GM12878 (cell line): ENCODE data around the gene DGKI. TPM values are rescaled to one million over a fixed set of nuclear protein-coding genes. Genes with fewer than 3 reads are reported as not detected.

Source experiments
- ATAC-seq: fragments of 200-7000 bp; cut with Tn5 transposase; 3 replicates; pipeline ENCODE4 v1.9.1; 2020; ENCODE audit warnings: mild to moderate bottlenecking, moderate library complexity
- BruUV-seq: library from RNA; stranded (reverse); fragments of 400-500 nt; replicated peaks from 2 replicates; lab custom pipeline; 2021; lab: Mats Ljungman, UMichigan
- CTCF ChIA-PET: fragments of 300-600 bp; sonication (Branson Sonifier 250); formaldehyde crosslinking; extraction: SDS; loops from one replicate; lab custom pipeline; 2021; ENCODE audit warnings: inconsistent platforms; lab: Yijun Ruan, JAX
- POLR2A ChIA-PET: fragments of 350-600 bp; formaldehyde crosslinking; extraction: SDS; loops from one replicate; lab custom pipeline; 2021; ENCODE audit warnings: inconsistent platforms; lab: Charles Lee
- RAD21 ChIA-PET: fragments of 300-600 bp; sonication (Branson Sonifier 250); formaldehyde crosslinking; loops from one replicate; lab custom pipeline; 2023; ENCODE audit warnings: antibody characterized with exemption; ENCODE audit not compliant: unreplicated experiment; lab: Charles Lee
- SMC1A ChIA-PET: fragments of 300-600 bp; sonication (Branson Sonifier 250); formaldehyde crosslinking; loops from one replicate; lab custom pipeline; 2023; ENCODE audit not compliant: unreplicated experiment, uncharacterized antibody; lab: Charles Lee
- DNase-seq: peaks from one replicate; pipeline ENCODE4 v3.0.0-alpha.2; 2011; ENCODE audit warnings: low read depth, low spot score
- FAIRE-seq: peaks from 3 replicates; lab custom pipeline; 2011; peaks lifted over from hg19 to GRCh38; lab: Jason Lieb, UNC
- H2AFZ ChIP-seq: 2 replicates; pipeline ENCODE4 v1.6.0; 2011; ENCODE audit warnings: low read depth, low read length, control low read depth; ENCODE audit not compliant: control insufficient read depth
- H3K27ac ChIP-seq: 2 replicates; pipeline ENCODE4 v1.5.1; 2011; ENCODE audit warnings: control low read depth; ENCODE audit not compliant: control insufficient read depth, insufficient read depth
- H3K27me3 ChIP-seq, 2 experiments: replicated peaks in 1 of 2; 2 replicates each; pipeline versions ENCODE4 v1.6.0 to v1.6.1; 2011; ENCODE audit warnings: low read length in 1 of 2; ENCODE audit not compliant: control insufficient read depth in 2 of 2, insufficient read depth in 2 of 2
- H3K36me3 ChIP-seq, 2 experiments: 2 replicates each; pipeline ENCODE4 v1.5.1; 2011; ENCODE audit warnings: low read length in 1 of 2; ENCODE audit not compliant: control insufficient read depth in 2 of 2, insufficient read depth in 2 of 2
- H3K4me1 ChIP-seq: 2 replicates; pipeline ENCODE4 v1.6.1; 2011; ENCODE audit warnings: mild to moderate bottlenecking, low read length, moderate library complexity, mixed read lengths; ENCODE audit not compliant: control insufficient read depth, insufficient read depth
- H3K4me2 ChIP-seq: 2 replicates; pipeline ENCODE4 v1.6.0; 2011; ENCODE audit warnings: control low read depth; ENCODE audit not compliant: control insufficient read depth, insufficient read depth
- H3K4me3 ChIP-seq: fragments of 200-600 bp; sonication (generic); 2 replicates; pipeline ENCODE4 v1.5.1; 2016
- H3K79me2 ChIP-seq: 2 replicates; pipeline ENCODE4 v1.6.0; 2011; ENCODE audit warnings: low read length; ENCODE audit not compliant: control insufficient read depth, insufficient read depth
- H3K9ac ChIP-seq: 2 replicates; pipeline ENCODE4 v1.8.0; 2011; ENCODE audit warnings: low read length, control low read depth, mixed read lengths; ENCODE audit not compliant: control insufficient read depth, insufficient read depth
- H3K9me3 ChIP-seq: replicated peaks from 3 replicates; pipeline ENCODE4 v1.5.1; 2011; ENCODE audit warnings: mild to moderate bottlenecking, low read length; ENCODE audit not compliant: control insufficient read depth, insufficient read depth
- H4K20me1 ChIP-seq: 2 replicates; pipeline ENCODE4 v1.6.0; 2011; ENCODE audit not compliant: control insufficient read depth, insufficient read depth
- CHD4 ChIP-seq: fragments of 200-600 bp; sonication (generic); IDR thresholded peaks from 2 replicates; pipeline ENCODE4 v1.6.1; 2016; ENCODE audit warnings: mild to moderate bottlenecking
- CUX1 ChIP-seq: IDR thresholded peaks from 2 replicates; pipeline ENCODE4 v1.6.1; 2012; ENCODE audit warnings: improper control_type of control experiment, low read depth, low read length; ENCODE audit not compliant: insufficient replicate concordance
- ESRRA ChIP-seq: IDR thresholded peaks from 2 replicates; pipeline ENCODE4 v1.6.1; 2012; ENCODE audit warnings: mild to moderate bottlenecking, low read length, improper control_type of control experiment
- LARP7 ChIP-seq: fragments of 450-650 bp; IDR thresholded peaks from 2 replicates; pipeline ENCODE4 v1.6.1; 2017; ENCODE audit warnings: mild to moderate bottlenecking
- SPI1 ChIP-seq: IDR thresholded peaks from 2 replicates; pipeline ENCODE4 v1.6.1; 2011; ENCODE audit warnings: low read depth, mild to moderate bottlenecking, low read length, moderate library complexity, borderline replicate concordance; ENCODE audit not compliant: insufficient read depth
- STAT1 ChIP-seq: fragments of 450-650 bp; conservative IDR thresholded peaks from 2 replicates; pipeline ENCODE4 v1.6.1; 2014; ENCODE audit warnings: antibody characterized with exemption, mild to moderate bottlenecking
- ZSCAN29 ChIP-seq: fragments of 450-650 bp; IDR thresholded peaks from 2 replicates; pipeline ENCODE4 v1.6.1; 2017; ENCODE audit warnings: mild to moderate bottlenecking, moderate library complexity
- WGBS: methylation state at CpG from one replicate; pipeline ENCODE4 v1.1.6; 2016; ENCODE audit warnings: low lambda C conversion rate; ENCODE audit not compliant: insufficient replicate concordance, insufficient coverage; ENCODE audit errors: missing lambda C conversion rate; 5-methylcytosine and 5-hydroxymethylcytosine counted together
- in situ Hi-C: fragments of 300-500 bp; cut with MboI; formaldehyde crosslinking; loops from 9 replicates; pipeline ENCODE4 v1.14.3; 2018; ENCODE audit warnings: mixed read lengths
- intact Hi-C: fragments of 100-400 bp; cut with micrococcal nuclease; formaldehyde crosslinking; loops from one replicate; pipeline ENCODE4 v1.14.2; 2022; ENCODE audit not compliant: unreplicated experiment
- polyA plus RNA-seq, 11 experiments: library from polyadenylated mRNA; depleted of rRNA in 4 of 11; unstranded in 6 of 11; stranded (reverse) in 5 of 11; fragments of >200 nt; fragmentation: Nextera tagmentation in 4 of 11; fragmentation: Illumina TruSeq in 1 of 11; extraction: Ambion mirVana in 4 of 11; extraction: Trizol in 1 of 11; gene quantifications; 1 replicate in 1 of 11; 2 replicates in 10 of 11; pipeline versions ENCODE4 v1.2.1 to v1.2.3, GENCODE V29; 2011 to 2016; ENCODE audit warnings: inconsistent platforms in 2 of 11, missing spikeins in 2 of 11, low read depth in 1 of 11
- total RNA-seq, 4 experiments: library from RNA; depleted of rRNA in 3 of 4; stranded (reverse); fragments of >200 nt in 3 of 4; fragmentation: Illumina TruSeq in 1 of 4; extraction: Trizol in 1 of 4; gene quantifications; 2 replicates each; pipeline versions ENCODE4 v1.2.1 to v1.2.3, GENCODE V29; 2013 to 2021

DGKI gene
- total and polyA plus RNA-seq, 10 of the 15 experiments (the other 5 are each of a cell fraction or from before 2014, with no cell fraction given), result 10.4 to 37.1 (median 22.1) TPM

GRCh38 chr7:137836113-137836509, 10.7 kb downstream of the DGKI start (continued):
- TF ChIP-seq CUX1, result no peak
- no peak for TF ChIP-seq LARP7
- no peak for TF ChIP-seq STAT1
- no peak for TF ChIP-seq CHD4
- no peak for TF ChIP-seq ESRRA
- TF ChIP-seq, all 136 proteins: peak for 0

GRCh38 chr7:137835486-137836112, 11.2 kb downstream of the DGKI start:
- H3K79me2 ChIP-seq, result no peaks in the 10 kb centered on the region
- H3K4me3 ChIP-seq, result no peak overlapping the region
- TF ChIP-seq ZSCAN29 (no peak), SPI1 (no peak)
- RAD21 ChIA-PET, result interaction anchor here (0.7 to 7.6 kb wide), 8 partner anchors 9 to 165 kb away, joined by 3 to 109 read pairs (median 4); no protein-coding TSS in a partner anchor
- FAIRE-seq, result no peak
- H3K36me3 ChIP-seq, result no peaks in the 10 kb centered on the region
- H3K9ac ChIP-seq, result no peak overlapping the region
- SMC1A ChIA-PET, result interaction anchor here (0.7 to 13.7 kb wide), 16 partner anchors 10 to 219 kb away, joined by 3 to 281 read pairs (median 7); no protein-coding TSS in a partner anchor
- DNase-seq, result no peak
- intact Hi-C loops (no loop called here), in situ Hi-C loops (no loop called here)
- no TSS peak for BruUV-seq
- peaks cover 10% of the 10 kb centered on the region for H3K9me3 ChIP-seq
- no peak overlapping the region for H2AFZ ChIP-seq
- H3K27me3 ChIP-seq, result no peaks in the 10 kb centered on the region
- POLR2A ChIA-PET, result interaction anchor here (0.6 to 4.8 kb wide), 6 partner anchors 11 to 1208 kb away, joined by 3 to 24 read pairs (median 6); no protein-coding TSS in a partner anchor
- WGBS, result 44% methylated on average over 3 of the region's 3 CpGs
- H4K20me1 ChIP-seq, result no peaks in the 10 kb centered on the region
- no peak overlapping the region for H3K4me2 ChIP-seq
- CTCF ChIA-PET, result interaction anchor here (0.6 to 2.7 kb wide), 10 partner anchors 9 to 209 kb away, joined by 3 to 17 read pairs (median 3); partner anchors contain the start of gene DGKI
- H3K4me1 ChIP-seq, result no peaks in the 10 kb centered on the region
- no peak overlapping the region for H3K27ac ChIP-seq
- no peak for ATAC-seq
